Measurements from ENCODE around the gene NAP1L1.

The NAP1L1 gene

GRCh38 chr12:76037130-76038103 lies 47.1 kb downstream of the NAP1L1 start:
- DNase-seq, result peak; percentile 80

- DNase-seq, result no peak
Measured at GRCh38 chr12:76035045-76035444, 49.4 kb downstream of the NAP1L1 start.

GRCh38 chr12:76033081-76034011 lies 51.1 kb downstream of the NAP1L1 start:
- no peak for DNase-seq

GRCh38 chr12:76032043-76032981 lies 52.2 kb downstream of the NAP1L1 start:
- DNase-seq, result peak; percentile 60

- DNase-seq, result peak; percentile 98
Measured at GRCh38 chr12:76031414-76032042, 53.0 kb downstream of the NAP1L1 start, which contains the start of gene PHLDA1. Gene PHLDA1, minus strand, starts transcription at chr12:76031776.

GRCh38 chr12:76031081-76031413 lies 53.4 kb downstream of the NAP1L1 start:
- DNase-seq, result no peak

- peak; percentile 43 for DNase-seq
Measured at GRCh38 chr12:76030341-76031080, 54.0 kb downstream of the NAP1L1 start.

- peak; percentile 55 for DNase-seq
Measured at GRCh38 chr12:76029982-76030340, 54.5 kb downstream of the NAP1L1 start.

GRCh38 chr12:76028571-76029277 lies 55.8 kb downstream of the NAP1L1 start:
- DNase-seq, result no peak

- no peak for DNase-seq
Measured at GRCh38 chr12:76026643-76027063, 57.8 kb downstream of the NAP1L1 start.

GRCh38 chr12:76025601-76026575 lies 58.6 kb downstream of the NAP1L1 start:
- no peak for DNase-seq

GRCh38 chr12:76024942-76025600 lies 59.4 kb downstream of the NAP1L1 start:
- DNase-seq, result peak; percentile 93

GRCh38 chr12:76024102-76024781 lies 60.2 kb downstream of the NAP1L1 start:
- no peak for DNase-seq

- DNase-seq, result no peak
Measured at GRCh38 chr12:76023069-76023690, 61.3 kb downstream of the NAP1L1 start.

- DNase-seq, result no peak
Measured at GRCh38 chr12:76022506-76022905, 62.0 kb downstream of the NAP1L1 start.

GRCh38 chr12:76020731-76021672 lies 63.5 kb downstream of the NAP1L1 start:
- DNase-seq, result peak; percentile 98

Data from fibroblast of skin of right biceps (primary cell).